GM18867 (cell line): ENCODE data around the gene TBP.

Experiments used
- ATAC-seq: cut with Tn5 transposase; IDR thresholded peaks from one replicate; pipeline ENCODE4 v1.9.1; 2021; ENCODE audit warnings: mild to moderate bottlenecking, moderate library complexity; ENCODE audit not compliant: unreplicated experiment

The TBP gene

GRCh38 chr6:170533792-170534191, 20.4 kb upstream of the TBP start:
- ATAC-seq: no peak

- ATAC-seq: no peak
These were observed 19.2 kb upstream of the TBP start for GRCh38 chr6:170535004-170535403.

GRCh38 chr6:170536671-170537070, 17.5 kb upstream of the TBP start:
- ATAC-seq: no peak

GRCh38 chr6:170537329-170537728, 16.8 kb upstream of the TBP start:
- no peak for ATAC-seq

GRCh38 chr6:170542031-170542719, 12.0 kb upstream of the TBP start:
- no peak for ATAC-seq

GRCh38 chr6:170545405-170545804, 8.8 kb upstream of the TBP start:
- ATAC-seq: no peak

- ATAC-seq: peak; percentile 52
These were observed 1.2 kb upstream of the TBP start, which contains the start of gene PSMB1 for GRCh38 chr6:170552765-170553533. Gene PSMB1, minus strand, starts transcription at chr6:170553307. Its CDS starts 65 bp downstream, at chr6:170553242.

GRCh38 chr6:170553534-170554012, 596 bp upstream of the TBP start:
- peak; percentile 36 for ATAC-seq

GRCh38 chr6:170554796-170555137, 598 bp downstream of the TBP start:
- no peak for ATAC-seq

- no peak for ATAC-seq
These were observed 1.1 kb downstream of the TBP start for GRCh38 chr6:170555305-170555704.

- ATAC-seq: no peak
These were observed 7.4 kb downstream of the TBP start for GRCh38 chr6:170561555-170561954.

GRCh38 chr6:170564936-170565530, 10.9 kb downstream of the TBP start:
- ATAC-seq: no peak

- no peak for ATAC-seq
These were observed 18.7 kb downstream of the TBP start for GRCh38 chr6:170572704-170573466.

GRCh38 chr6:170575250-170575649, 21.1 kb downstream of the TBP start:
- no peak for ATAC-seq

- ATAC-seq: no peak
These were observed 24.7 kb downstream of the TBP start for GRCh38 chr6:170578909-170579308.

- ATAC-seq: peak; percentile 1
These were observed 29.6 kb downstream of the TBP start for GRCh38 chr6:170583756-170584180.

- peak; percentile 98 for ATAC-seq
These were observed 30.2 kb downstream of the TBP start, which contains the start of gene PDCD2 for GRCh38 chr6:170584181-170584953. Gene PDCD2, minus strand, starts transcription at chr6:170584637. Its CDS starts 56 bp downstream, at chr6:170584581.

- ATAC-seq: peak; percentile 31
These were observed 30.9 kb downstream of the TBP start for GRCh38 chr6:170584954-170585498.

GRCh38 chr6:170590725-170591124, 36.6 kb downstream of the TBP start:
- ATAC-seq: no peak

GRCh38 chr6:170596426-170596825, 42.3 kb downstream of the TBP start:
- ATAC-seq: no peak
